ENCODE data around the gene NHERF1.

GRCh38 chr17:74743755-74744154 is 4.7 kb upstream of the NHERF1 start:
- TF ChIP-seq CTCF (conservative IDR thresholded peaks at IDR 0.05; ENCODE audit: low read length) (no peak), EZH2phosphoT487 (IDR thresholded peaks at IDR 0.05; ENCODE audit: borderline replicate concordance, low read depth, low read length) (no peak)

Data from OCI-LY7 (cell line).